HG03571 (cell line): ENCODE results near the gene DLGAP1.

ENCODE experiments used
- ATAC-seq: cut with Tn5 transposase; IDR thresholded peaks from one replicate; pipeline ENCODE4 v1.9.1; 2021; ENCODE audit not compliant: unreplicated experiment

The DLGAP1 gene

GRCh38 chr18:3960142-3960541 is 495.0 kb downstream of the DLGAP1 start:
- no peak for ATAC-seq

- no peak for ATAC-seq
Measured at GRCh38 chr18:3952031-3952430, 503.1 kb downstream of the DLGAP1 start.

- no peak for ATAC-seq
Measured at GRCh38 chr18:3950668-3951404, 504.3 kb downstream of the DLGAP1 start.

- ATAC-seq: no peak
Measured at GRCh38 chr18:3948958-3949357, 506.1 kb downstream of the DLGAP1 start.

GRCh38 chr18:3947383-3947782 is 507.7 kb downstream of the DLGAP1 start:
- ATAC-seq: no peak

- no peak for ATAC-seq
Measured at GRCh38 chr18:3935305-3935704, 519.8 kb downstream of the DLGAP1 start.

GRCh38 chr18:3932276-3932675 is 522.8 kb downstream of the DLGAP1 start:
- ATAC-seq: no peak

- ATAC-seq: no peak
Measured at GRCh38 chr18:3931542-3932112, 523.5 kb downstream of the DLGAP1 start.

GRCh38 chr18:3931013-3931315 is 524.1 kb downstream of the DLGAP1 start:
- ATAC-seq: no peak

- ATAC-seq: no peak
Measured at GRCh38 chr18:3930126-3931012, 524.7 kb downstream of the DLGAP1 start.

GRCh38 chr18:3924455-3924854 is 530.7 kb downstream of the DLGAP1 start:
- no peak for ATAC-seq

GRCh38 chr18:3923750-3924149 is 531.4 kb downstream of the DLGAP1 start:
- ATAC-seq: no peak

- no peak for ATAC-seq
Measured at GRCh38 chr18:3921826-3922225, 533.3 kb downstream of the DLGAP1 start.

GRCh38 chr18:3920832-3921231 is 534.3 kb downstream of the DLGAP1 start:
- ATAC-seq: no peak

GRCh38 chr18:3919396-3920061 is 535.6 kb downstream of the DLGAP1 start:
- no peak for ATAC-seq

- ATAC-seq: no peak
Measured at GRCh38 chr18:3916082-3916481, 539.0 kb downstream of the DLGAP1 start.

- no peak for ATAC-seq
Measured at GRCh38 chr18:3914833-3915610, 540.1 kb downstream of the DLGAP1 start.

GRCh38 chr18:3914109-3914508 is 541.0 kb downstream of the DLGAP1 start:
- no peak for ATAC-seq

- ATAC-seq: no peak
Measured at GRCh38 chr18:3912705-3913104, 542.4 kb downstream of the DLGAP1 start.

- ATAC-seq: no peak
Measured at GRCh38 chr18:3911413-3911812, 543.7 kb downstream of the DLGAP1 start.

GRCh38 chr18:3910512-3910911 is 544.6 kb downstream of the DLGAP1 start:
- no peak for ATAC-seq
